ENCODE measurements around the gene EFCAB6. TPM values are rescaled to one million over a fixed set of nuclear protein-coding genes. Genes with fewer than 3 reads are reported as not detected.

EFCAB6 gene
- total and polyA plus RNA-seq, 2 donors (not counting 1 experiment from before 2014, with no cell fraction given), result 0.07 to 0.10 TPM

DNA sequence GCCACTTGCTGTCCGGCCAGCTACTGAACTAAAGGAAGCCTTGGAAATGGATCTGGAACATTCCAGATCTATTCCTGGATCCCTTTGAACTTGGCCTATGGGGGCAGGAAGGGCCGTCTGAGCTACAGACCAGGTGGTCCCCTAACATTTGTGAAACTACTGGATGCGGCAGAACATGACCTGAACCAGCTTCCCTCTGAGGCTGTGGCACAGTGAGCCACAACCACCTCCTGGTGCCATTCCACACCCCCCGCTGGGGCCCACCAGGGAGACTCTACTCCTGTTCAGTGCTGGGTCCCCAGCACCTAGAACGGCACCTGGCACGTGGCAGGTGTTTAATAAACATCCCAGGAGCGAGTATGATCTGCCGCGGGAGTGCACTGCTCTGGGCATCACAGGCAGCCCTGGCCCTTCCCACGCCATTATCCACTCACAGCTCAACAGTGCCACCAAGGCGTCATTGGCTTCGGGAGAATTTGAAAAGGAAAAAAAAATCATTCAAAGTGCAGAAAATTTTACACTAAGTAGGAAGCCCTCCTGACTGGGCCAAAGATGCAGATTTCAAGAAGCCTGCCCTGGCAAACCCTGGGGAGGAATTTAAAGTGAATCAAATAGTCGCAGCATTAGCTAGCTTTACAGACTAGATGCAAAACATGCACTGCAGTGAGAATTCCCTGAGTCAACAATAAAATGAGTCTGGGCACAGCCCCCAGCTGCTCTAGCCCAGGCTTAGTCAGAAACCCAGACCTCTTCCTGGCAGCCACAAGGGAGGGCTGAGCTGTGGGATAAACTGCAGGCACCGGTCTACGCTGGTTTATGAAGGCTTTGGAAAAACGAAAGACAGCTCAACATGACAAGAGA, 14.3 kb upstream of the EFCAB6 start:
- Histone ChIP-seq H3K36me3 (replicated peaks in 1 of 2; ENCODE audit: control extremely low read depth in 1 of 2, control insufficient read depth in 1 of 2, extremely low read depth in 1 of 2, insufficient read depth in 2 of 2, low read length in 1 of 2) (no peaks in the 10 kb centered on the region), H3K4me1 (ENCODE audit: control insufficient read depth in 2 of 2, insufficient read depth in 2 of 2, low read length in 2 of 2) (no peaks in the 10 kb centered on the region), H3K79me2 (ENCODE audit: control insufficient read depth, insufficient read depth, low read length) (no peaks in the 10 kb centered on the region), H4K20me1 (ENCODE audit: control insufficient read depth, insufficient read depth, low read length, poor library complexity, severe bottlenecking) (no peaks in the 10 kb centered on the region), H2AFZ (ENCODE audit: insufficient read depth, low read depth, low read length, poor library complexity, severe bottlenecking) (no peak overlapping the region), H3K27ac (ENCODE audit: low read length in 2 of 2) (no peak overlapping the region), H3K27me3 (replicated peaks in 1 of 4; ENCODE audit: control extremely low read depth in 1 of 4, control insufficient read depth in 3 of 4, insufficient read depth in 4 of 4, low read length in 3 of 4) (peaks cover 0 to 4% (median 0%) of the 10 kb centered on the region in 4 experiments), H3K4me3 (ENCODE audit: control extremely low read depth in 1 of 5, extremely low read depth in 1 of 5, insufficient read depth in 1 of 5, low read depth in 2 of 5, low read length in 4 of 5) (no peak overlapping the region), H3K4me2 (replicated peaks; ENCODE audit: low read depth, low read length, poor library complexity, severe bottlenecking) (no peak overlapping the region), H3K9me3 (ENCODE audit: control extremely low read depth in 1 of 3, control insufficient read depth in 2 of 3, insufficient read depth in 1 of 3, low read length in 2 of 3) (no peaks in the 10 kb centered on the region), H3K9ac (ENCODE audit: low read length) (no peak overlapping the region)
- CTCF ChIA-PET, result no interaction called here
- TF ChIP-seq EZH2 (IDR thresholded peaks at IDR 0.05; ENCODE audit: borderline replicate concordance, insufficient read depth, low read depth, low read length, poor library complexity, severe bottlenecking), result no peak
- TF ChIP-seq, protein P1, sequence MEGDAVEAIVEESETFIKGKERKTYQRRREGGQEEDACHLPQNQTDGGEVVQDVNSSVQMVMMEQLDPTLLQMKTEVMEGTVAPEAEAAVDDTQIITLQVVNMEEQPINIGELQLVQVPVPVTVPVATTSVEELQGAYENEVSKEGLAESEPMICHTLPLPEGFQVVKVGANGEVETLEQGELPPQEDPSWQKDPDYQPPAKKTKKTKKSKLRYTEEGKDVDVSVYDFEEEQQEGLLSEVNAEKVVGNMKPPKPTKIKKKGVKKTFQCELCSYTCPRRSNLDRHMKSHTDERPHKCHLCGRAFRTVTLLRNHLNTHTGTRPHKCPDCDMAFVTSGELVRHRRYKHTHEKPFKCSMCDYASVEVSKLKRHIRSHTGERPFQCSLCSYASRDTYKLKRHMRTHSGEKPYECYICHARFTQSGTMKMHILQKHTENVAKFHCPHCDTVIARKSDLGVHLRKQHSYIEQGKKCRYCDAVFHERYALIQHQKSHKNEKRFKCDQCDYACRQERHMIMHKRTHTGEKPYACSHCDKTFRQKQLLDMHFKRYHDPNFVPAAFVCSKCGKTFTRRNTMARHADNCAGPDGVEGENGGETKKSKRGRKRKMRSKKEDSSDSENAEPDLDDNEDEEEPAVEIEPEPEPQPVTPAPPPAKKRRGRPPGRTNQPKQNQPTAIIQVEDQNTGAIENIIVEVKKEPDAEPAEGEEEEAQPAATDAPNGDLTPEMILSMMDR (IDR thresholded peaks at IDR 0.05), result no peak
- DNase-seq (no peak), ATAC-seq (ENCODE audit: low read depth) (no peak)
- Mint-ChIP-seq H3K27ac (no peak overlapping the region), H3K27me3 (peaks cover 17% of the 10 kb centered on the region), H3K4me1 (no peaks in the 10 kb centered on the region), H3K9me3 (ENCODE audit: insufficient read depth) (no peaks in the 10 kb centered on the region), H3K4me3 (no peak overlapping the region)
- intact Hi-C loops (cut with micrococcal nuclease), result no loop called here
- POLR2A ChIA-PET, result no interaction called here
- 76% methylated on average over 9 of the region's 16 CpGs for WGBS (ENCODE audit: insufficient coverage)

DNA sequence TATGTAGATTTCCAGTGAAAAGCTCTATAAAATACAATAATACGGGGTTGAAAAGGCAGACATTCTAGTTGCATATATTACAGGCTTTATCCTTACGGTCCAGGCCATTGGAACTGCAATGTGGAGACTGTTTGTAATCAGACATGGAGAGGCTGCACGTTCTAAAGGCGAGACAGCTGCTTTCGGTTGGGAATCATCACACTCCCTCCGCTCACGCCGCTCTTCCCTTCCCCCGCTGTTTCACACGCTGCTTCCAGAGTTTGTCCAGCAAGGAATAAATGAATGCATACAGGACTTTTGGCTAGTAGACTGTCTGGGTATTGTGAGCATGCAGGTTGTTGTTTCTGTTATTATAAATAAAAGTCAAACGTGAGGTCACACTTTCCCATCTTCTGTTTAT, 13.5 kb upstream of the EFCAB6 start:
- ATAC-seq (ENCODE audit: low read depth) (no peak), DNase-seq (no peak)
- no peak overlapping the region for H3K27ac ChIP-seq (ENCODE audit: low read length in 2 of 2)
- TF ChIP-seq EZH2 (IDR thresholded peaks at IDR 0.05; ENCODE audit: borderline replicate concordance, insufficient read depth, low read depth, low read length, poor library complexity, severe bottlenecking), result no peak
- TF ChIP-seq, protein P1 (IDR thresholded peaks at IDR 0.05), result no peak
- no peaks in the 10 kb centered on the region for H3K4me1 ChIP-seq (ENCODE audit: control insufficient read depth in 2 of 2, insufficient read depth in 2 of 2, low read length in 2 of 2)
- H3K27me3 ChIP-seq (replicated peaks in 1 of 4; ENCODE audit: control extremely low read depth in 1 of 4, control insufficient read depth in 3 of 4, insufficient read depth in 4 of 4, low read length in 3 of 4), result peaks cover 0 to 7% (median 0%) of the 10 kb centered on the region in 4 experiments
- H2AFZ ChIP-seq (ENCODE audit: insufficient read depth, low read depth, low read length, poor library complexity, severe bottlenecking), result no peak overlapping the region
- Mint-ChIP-seq H3K4me1 (no peaks in the 10 kb centered on the region), H3K27ac (no peak overlapping the region), H3K27me3 (peaks cover 25% of the 10 kb centered on the region), H3K9me3 (ENCODE audit: insufficient read depth) (no peaks in the 10 kb centered on the region), H3K4me3 (no peak overlapping the region)
- H3K4me3 ChIP-seq (ENCODE audit: control extremely low read depth in 1 of 5, extremely low read depth in 1 of 5, insufficient read depth in 1 of 5, low read depth in 2 of 5, low read length in 4 of 5), result no peak overlapping the region
- no peaks in the 10 kb centered on the region for H4K20me1 ChIP-seq (ENCODE audit: control insufficient read depth, insufficient read depth, low read length, poor library complexity, severe bottlenecking)
- H3K36me3 ChIP-seq (replicated peaks in 1 of 2; ENCODE audit: control extremely low read depth in 1 of 2, control insufficient read depth in 1 of 2, extremely low read depth in 1 of 2, insufficient read depth in 2 of 2, low read length in 1 of 2), result no peaks in the 10 kb centered on the region
- 94% methylated on average over 7 of the region's 11 CpGs for WGBS (ENCODE audit: insufficient coverage)
- POLR2A ChIA-PET, result no interaction called here
- CTCF ChIA-PET, result no interaction called here
- intact Hi-C loops (cut with micrococcal nuclease), result no loop called here
- no peaks in the 10 kb centered on the region for H3K9me3 ChIP-seq (ENCODE audit: control extremely low read depth in 1 of 3, control insufficient read depth in 2 of 3, insufficient read depth in 1 of 3, low read length in 2 of 3)
- H3K4me2 ChIP-seq (replicated peaks; ENCODE audit: low read depth, low read length, poor library complexity, severe bottlenecking), result no peak overlapping the region
- H3K79me2 ChIP-seq (ENCODE audit: control insufficient read depth, insufficient read depth, low read length), result no peaks in the 10 kb centered on the region
- no peak overlapping the region for H3K9ac ChIP-seq (ENCODE audit: low read length)
